Esophagus muscularis mucosa (tissue), 4 donors: Measurements from ENCODE around the gene AFF1. TPM values are rescaled to one million over a fixed set of nuclear protein-coding genes. Genes with fewer than 3 reads are reported as not detected.
"Not testable (repeated sequence)": the region's sequence is repeated elsewhere in the genome, so short reads cannot be mapped to it uniquely, and the experiment has no call there.

ENCODE experiments used
- DNase-seq: peaks from one replicate; pipeline ENCODE4 v3.0.0-alpha.2; 2017; ENCODE audit errors: extremely low spot score
- H3K27ac ChIP-seq, 4 donors: fragments of 200-600 bp; sonication (generic); replicated peaks in 1 of 4; 1 replicate in 3 of 4; 2 replicates in 1 of 4; pipeline ENCODE4 v1.5.1; 2016 to 2019; ENCODE audit warnings: mild to moderate bottlenecking in 1 of 4
- H3K27me3 ChIP-seq, 4 donors: fragments of 200-600 bp; sonication (generic); one replicate each; pipeline versions ENCODE4 v1.5.1 to v1.6.0; 2016 to 2019
- H3K36me3 ChIP-seq, 4 donors: fragments of 200-600 bp; sonication (generic); one replicate each; pipeline ENCODE4 v1.5.1; 2016 to 2019
- H3K4me1 ChIP-seq, 4 donors: fragments of 200-600 bp; sonication (generic); one replicate each; pipeline ENCODE4 v1.5.1; 2016 to 2019
- H3K4me3 ChIP-seq, 4 donors: fragments of 200-600 bp; sonication (generic); 1 replicate in 2 of 4; 2 replicates in 2 of 4; pipeline ENCODE4 v1.5.1; 2016 to 2019; ENCODE audit warnings: mild to moderate bottlenecking in 4 of 4, moderate library complexity in 1 of 4
- H3K9me3 ChIP-seq, 4 donors: fragments of 200-600 bp; sonication (generic); 1 replicate in 3 of 4; 2 replicates in 1 of 4; pipeline ENCODE4 v1.5.1; 2016 to 2019
- EP300 ChIP-seq: sonication (generic); formaldehyde crosslinking; IDR thresholded peaks from one replicate; pipeline ENCODE4 v1.6.1; 2017; ENCODE audit warnings: antibody characterized with exemption
- POLR2A ChIP-seq: fragments of 450-650 bp; IDR thresholded peaks from one replicate; pipeline ENCODE4 v1.6.1; 2017; ENCODE audit warnings: antibody characterized with exemption, moderate library complexity, mild to moderate bottlenecking, low read depth
- POLR2AphosphoS5 ChIP-seq, 2 donors: sonication (generic); formaldehyde crosslinking; IDR thresholded peaks; one replicate each; pipeline ENCODE4 v1.6.1; 2017; ENCODE audit warnings: antibody characterized with exemption in 2 of 2
- WGBS: methylation state at CpG from one replicate; pipeline ENCODE4 v1.1.5; 2018; 5-methylcytosine and 5-hydroxymethylcytosine counted together
- intact Hi-C: fragments of 100-400 bp; cut with DNase I; formaldehyde crosslinking; loops from one replicate; pipeline ENCODE4 v1.15.1; 2023
- total RNA-seq, 4 donors: library from RNA; depleted of rRNA; stranded (reverse); fragments of >200 nt; gene quantifications; one replicate each; pipeline versions ENCODE4 v1.1.0 to v1.2.1, GENCODE V29; 2016
- TF ChIP-seq, protein P1 (sequence below), 3 experiments: fragments of 200-600 bp in 2 of 3; fragments of 450-650 bp in 1 of 3; sonication (generic) in 2 of 3; IDR thresholded peaks; one replicate each; pipeline ENCODE4 v1.5.1; 2017 to 2019; ENCODE audit warnings: antibody characterized with exemption in 3 of 3, mild to moderate bottlenecking in 2 of 3, moderate library complexity in 1 of 3

The AFF1 gene
- total RNA-seq, 4 donors from 2014 or later: 53.6 to 85.2 (median 70.6) TPM

- no peak for DNase-seq
- no peak for TF ChIP-seq POLR2AphosphoS5 (IDR thresholded peaks at IDR 0.05)
- no peak for TF ChIP-seq EP300
- no peak for TF ChIP-seq POLR2A
- TF ChIP-seq, protein P1, sequence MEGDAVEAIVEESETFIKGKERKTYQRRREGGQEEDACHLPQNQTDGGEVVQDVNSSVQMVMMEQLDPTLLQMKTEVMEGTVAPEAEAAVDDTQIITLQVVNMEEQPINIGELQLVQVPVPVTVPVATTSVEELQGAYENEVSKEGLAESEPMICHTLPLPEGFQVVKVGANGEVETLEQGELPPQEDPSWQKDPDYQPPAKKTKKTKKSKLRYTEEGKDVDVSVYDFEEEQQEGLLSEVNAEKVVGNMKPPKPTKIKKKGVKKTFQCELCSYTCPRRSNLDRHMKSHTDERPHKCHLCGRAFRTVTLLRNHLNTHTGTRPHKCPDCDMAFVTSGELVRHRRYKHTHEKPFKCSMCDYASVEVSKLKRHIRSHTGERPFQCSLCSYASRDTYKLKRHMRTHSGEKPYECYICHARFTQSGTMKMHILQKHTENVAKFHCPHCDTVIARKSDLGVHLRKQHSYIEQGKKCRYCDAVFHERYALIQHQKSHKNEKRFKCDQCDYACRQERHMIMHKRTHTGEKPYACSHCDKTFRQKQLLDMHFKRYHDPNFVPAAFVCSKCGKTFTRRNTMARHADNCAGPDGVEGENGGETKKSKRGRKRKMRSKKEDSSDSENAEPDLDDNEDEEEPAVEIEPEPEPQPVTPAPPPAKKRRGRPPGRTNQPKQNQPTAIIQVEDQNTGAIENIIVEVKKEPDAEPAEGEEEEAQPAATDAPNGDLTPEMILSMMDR (IDR thresholded peaks at IDR 0.05): no peak
- intact Hi-C loops: no loop called here
- H3K27me3 ChIP-seq: no peaks in the 10 kb centered on the region
- H3K27ac ChIP-seq: peak overlapping the region; percentile 75 to 89 (median 83)
- no peaks in the 10 kb centered on the region for H3K9me3 ChIP-seq
- no peaks in the 10 kb centered on the region for H3K36me3 ChIP-seq
- H3K4me1 ChIP-seq: peaks cover 98 to 100% (median 100%) of the 10 kb centered on the region in 4 donors
- H3K4me3 ChIP-seq: no peak overlapping the region
- 54% methylated on average over 3 of the region's 3 CpGs for WGBS
These were observed 101.2 kb downstream of the AFF1 start for GRCh38 chr4:87035881-87036509.

DNA sequence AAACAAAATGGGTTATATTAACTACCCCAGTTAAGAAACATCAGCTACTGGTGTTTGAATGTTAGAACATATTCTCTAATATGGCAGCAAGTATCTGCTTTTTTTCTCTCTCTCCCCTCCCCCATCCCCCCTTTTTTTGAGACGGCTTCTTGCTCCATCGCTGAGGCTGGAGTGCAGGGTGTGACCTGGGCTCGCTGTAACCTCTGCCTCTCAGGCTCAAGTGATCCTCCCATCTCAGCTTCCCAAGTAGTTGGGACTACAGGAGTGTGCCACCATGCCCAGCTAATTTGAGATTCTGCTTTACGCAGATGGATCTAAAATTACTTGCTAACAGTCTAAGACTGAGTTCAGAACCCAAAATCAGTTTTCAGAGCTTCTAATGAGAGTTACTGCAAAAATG, 101.9 kb downstream of the AFF1 start:
- peaks cover 98 to 100% (median 100%) of the 10 kb centered on the region in 4 donors for H3K4me1 ChIP-seq
- peak overlapping the region; percentile 75 to 89 (median 83) for H3K27ac ChIP-seq
- H3K4me3 ChIP-seq: no peak overlapping the region
- no peaks in the 10 kb centered on the region for H3K9me3 ChIP-seq
- intact Hi-C loops: no loop called here
- WGBS: 62% methylated on average over 4 of the region's 4 CpGs
- DNase-seq: no peak
- no peaks in the 10 kb centered on the region for H3K36me3 ChIP-seq
- no peaks in the 10 kb centered on the region for H3K27me3 ChIP-seq
- TF ChIP-seq, protein P1 (IDR thresholded peaks at IDR 0.05): no peak
- TF ChIP-seq POLR2AphosphoS5 (IDR thresholded peaks at IDR 0.05): no peak
- TF ChIP-seq POLR2A: no peak
- TF ChIP-seq EP300: no peak

GRCh38 chr4:87037171-87037570, 102.4 kb downstream of the AFF1 start:
- intact Hi-C loops: not testable (repeated sequence)

DNA sequence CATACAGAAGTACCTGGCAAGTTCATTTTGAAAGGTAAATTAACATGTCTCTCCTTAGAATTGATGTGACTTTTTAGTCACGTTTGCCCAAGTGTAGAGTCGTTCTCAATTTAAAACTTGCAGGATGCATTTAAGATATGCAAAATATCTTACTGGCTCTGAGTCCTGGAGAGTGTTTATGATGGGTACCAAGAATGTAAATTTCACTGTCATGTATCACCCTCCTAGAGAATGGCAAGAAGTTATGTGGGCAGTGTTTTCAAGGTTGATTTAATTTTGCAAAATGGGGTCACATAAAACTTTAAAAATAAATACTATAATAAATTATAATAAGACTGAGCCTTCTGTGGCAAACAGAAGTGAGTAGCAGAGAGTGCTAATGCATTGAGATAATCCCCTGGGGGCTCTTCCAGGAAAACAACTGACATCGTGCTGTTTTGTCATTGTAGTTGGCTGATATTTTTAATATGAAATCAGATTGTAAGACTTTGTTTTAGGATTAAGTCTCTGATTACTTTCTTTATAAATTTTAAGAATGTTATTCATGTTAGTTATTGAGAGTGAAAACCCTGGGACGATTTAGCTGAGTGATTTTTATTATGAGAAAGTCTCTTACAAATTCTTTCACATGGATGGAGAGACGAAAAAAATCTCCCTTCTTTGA, 103.0 kb downstream of the AFF1 start:
- peaks cover 96 to 100% (median 100%) of the 10 kb centered on the region in 4 donors for H3K4me1 ChIP-seq
- intact Hi-C loops: no loop called here
- H3K9me3 ChIP-seq: no peaks in the 10 kb centered on the region
- WGBS: 27% methylated on average over 5 of the region's 5 CpGs
- DNase-seq: peak; percentile 39
- H3K27ac ChIP-seq: peak overlapping the region; percentile 75 to 89 (median 83)
- no peak for TF ChIP-seq EP300
- TF ChIP-seq POLR2A: no peak
- TF ChIP-seq, protein P1 (IDR thresholded peaks at IDR 0.05): no peak
- no peak for TF ChIP-seq POLR2AphosphoS5 (IDR thresholded peaks at IDR 0.05)
- H3K27me3 ChIP-seq: no peaks in the 10 kb centered on the region
- H3K36me3 ChIP-seq: no peaks in the 10 kb centered on the region
- no peak overlapping the region for H3K4me3 ChIP-seq

More at GRCh38 chr4:87037171-87037570, 102.4 kb downstream of the AFF1 start:
- H3K4me3 ChIP-seq, H3K36me3 ChIP-seq, H3K27me3 ChIP-seq, H3K9me3 ChIP-seq: not testable (repeated sequence)
- Histone ChIP-seq H3K27ac (peak overlapping the region; percentile 75 to 89 (median 83)), H3K4me1 (peaks cover 98 to 100% (median 100%) of the 10 kb centered on the region in 4 donors)
- DNase-seq: peak; percentile 50
- WGBS: 59% methylated on average over 7 of the region's 7 CpGs

GRCh38 chr4:87038837-87039615, 104.2 kb downstream of the AFF1 start:
- no peaks in the 10 kb centered on the region for H3K36me3 ChIP-seq
- peak; percentile 39 for DNase-seq
- H3K4me3 ChIP-seq: no peak overlapping the region
- 28% methylated on average over 8 of the region's 8 CpGs for WGBS
- no peaks in the 10 kb centered on the region for H3K27me3 ChIP-seq
- intact Hi-C loops: no loop called here
- TF ChIP-seq, protein P1 (IDR thresholded peaks at IDR 0.05): no peak
- TF ChIP-seq POLR2A: no peak
- no peak for TF ChIP-seq EP300
- peak; percentile 70 to 82 for TF ChIP-seq POLR2AphosphoS5 (IDR thresholded peaks at IDR 0.05)
- peak overlapping the region; percentile 75 to 89 (median 83) for H3K27ac ChIP-seq
- H3K4me1 ChIP-seq: peaks cover 94 to 100% (median 100%) of the 10 kb centered on the region in 4 donors
- H3K9me3 ChIP-seq: no peaks in the 10 kb centered on the region
